Neural progenitor cell (in vitro differentiated cells): Measurements from ENCODE around the gene IGFLR1.

ENCODE experiments used
- EZH2 ChIP-seq: fragments of 200-600 bp; sonication (generic); IDR thresholded peaks from 2 replicates; pipeline ENCODE4 v1.6.1; 2017; ENCODE audit warnings: antibody characterized with exemption, mild to moderate bottlenecking, moderate library complexity
- TF ChIP-seq, protein P1 (sequence below): fragments of 200-600 bp; sonication (generic); IDR thresholded peaks from 2 replicates; pipeline ENCODE4 v1.5.1; 2017; ENCODE audit warnings: antibody characterized with exemption, mild to moderate bottlenecking

- TF ChIP-seq, protein P1, sequence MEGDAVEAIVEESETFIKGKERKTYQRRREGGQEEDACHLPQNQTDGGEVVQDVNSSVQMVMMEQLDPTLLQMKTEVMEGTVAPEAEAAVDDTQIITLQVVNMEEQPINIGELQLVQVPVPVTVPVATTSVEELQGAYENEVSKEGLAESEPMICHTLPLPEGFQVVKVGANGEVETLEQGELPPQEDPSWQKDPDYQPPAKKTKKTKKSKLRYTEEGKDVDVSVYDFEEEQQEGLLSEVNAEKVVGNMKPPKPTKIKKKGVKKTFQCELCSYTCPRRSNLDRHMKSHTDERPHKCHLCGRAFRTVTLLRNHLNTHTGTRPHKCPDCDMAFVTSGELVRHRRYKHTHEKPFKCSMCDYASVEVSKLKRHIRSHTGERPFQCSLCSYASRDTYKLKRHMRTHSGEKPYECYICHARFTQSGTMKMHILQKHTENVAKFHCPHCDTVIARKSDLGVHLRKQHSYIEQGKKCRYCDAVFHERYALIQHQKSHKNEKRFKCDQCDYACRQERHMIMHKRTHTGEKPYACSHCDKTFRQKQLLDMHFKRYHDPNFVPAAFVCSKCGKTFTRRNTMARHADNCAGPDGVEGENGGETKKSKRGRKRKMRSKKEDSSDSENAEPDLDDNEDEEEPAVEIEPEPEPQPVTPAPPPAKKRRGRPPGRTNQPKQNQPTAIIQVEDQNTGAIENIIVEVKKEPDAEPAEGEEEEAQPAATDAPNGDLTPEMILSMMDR, result no peak
- TF ChIP-seq EZH2, result no peak
These were observed 46.3 kb downstream of the IGFLR1 start for GRCh38 chr19:35695895-35696422.
